ENCODE data around the gene PPIG.
"Not testable (repeated sequence)": the region's sequence is repeated elsewhere in the genome, so short reads cannot be mapped to it uniquely, and the experiment has no call there.

- not testable (repeated sequence) for TF ChIP-seq CTCF (conservative IDR thresholded peaks at IDR 0.05; ENCODE audit: low read depth in 2 of 2); REST (IDR thresholded peaks at IDR 0.05; ENCODE audit: unreplicated experiment); POLR2AphosphoS5 (IDR thresholded peaks at IDR 0.05; ENCODE audit: low read depth); EZH2 (IDR thresholded peaks at IDR 0.05; ENCODE audit: low read depth, unreplicated experiment); ZNF114 (CRISPR knock-in tag; IDR thresholded peaks at IDR 0.05); CREB1 (CRISPR knock-in tag; IDR thresholded peaks at IDR 0.05; ENCODE audit: low read depth); ZNF462 (CRISPR knock-in tag; IDR thresholded peaks at IDR 0.05); EZH2phosphoT487 (IDR thresholded peaks at IDR 0.05; ENCODE audit: unreplicated experiment); ETS1 (IDR thresholded peaks at IDR 0.05)
Measured at GRCh38 chr2:169575264-169575663, 8.9 kb upstream of the PPIG start.

All from GM23338 (cell line).